ENCODE measurements around the gene TRAF3IP1.

DNA sequence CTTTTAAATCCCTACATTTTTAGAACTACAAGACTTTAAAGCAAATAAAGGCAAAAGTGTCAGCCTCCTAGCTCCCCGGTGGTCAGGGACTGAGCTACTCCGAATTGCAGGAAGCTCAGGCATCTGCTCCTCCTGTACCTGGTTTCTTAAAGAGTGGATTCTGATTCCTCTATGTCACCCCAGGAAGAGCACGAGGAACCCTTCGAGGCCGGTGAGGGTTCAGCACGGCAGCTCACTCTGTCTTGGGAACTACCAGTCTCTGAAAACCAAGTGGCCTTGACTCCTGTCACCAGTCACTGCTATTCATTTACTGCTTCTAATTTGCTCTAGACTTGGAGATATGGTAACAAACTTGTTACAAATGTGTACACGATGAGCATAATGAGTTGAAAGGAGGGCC is 34.2 kb upstream of the TRAF3IP1 start:
- TF ChIP-seq, protein P1, sequence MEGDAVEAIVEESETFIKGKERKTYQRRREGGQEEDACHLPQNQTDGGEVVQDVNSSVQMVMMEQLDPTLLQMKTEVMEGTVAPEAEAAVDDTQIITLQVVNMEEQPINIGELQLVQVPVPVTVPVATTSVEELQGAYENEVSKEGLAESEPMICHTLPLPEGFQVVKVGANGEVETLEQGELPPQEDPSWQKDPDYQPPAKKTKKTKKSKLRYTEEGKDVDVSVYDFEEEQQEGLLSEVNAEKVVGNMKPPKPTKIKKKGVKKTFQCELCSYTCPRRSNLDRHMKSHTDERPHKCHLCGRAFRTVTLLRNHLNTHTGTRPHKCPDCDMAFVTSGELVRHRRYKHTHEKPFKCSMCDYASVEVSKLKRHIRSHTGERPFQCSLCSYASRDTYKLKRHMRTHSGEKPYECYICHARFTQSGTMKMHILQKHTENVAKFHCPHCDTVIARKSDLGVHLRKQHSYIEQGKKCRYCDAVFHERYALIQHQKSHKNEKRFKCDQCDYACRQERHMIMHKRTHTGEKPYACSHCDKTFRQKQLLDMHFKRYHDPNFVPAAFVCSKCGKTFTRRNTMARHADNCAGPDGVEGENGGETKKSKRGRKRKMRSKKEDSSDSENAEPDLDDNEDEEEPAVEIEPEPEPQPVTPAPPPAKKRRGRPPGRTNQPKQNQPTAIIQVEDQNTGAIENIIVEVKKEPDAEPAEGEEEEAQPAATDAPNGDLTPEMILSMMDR (IDR thresholded peaks at IDR 0.05) = no peak
- TF ChIP-seq POLR2A (IDR thresholded peaks at IDR 0.05) = no peak
